ENCODE data around the gene SNTG2. TPM values are rescaled to one million over a fixed set of nuclear protein-coding genes. Genes with fewer than 3 reads are reported as not detected.
"Not testable (repeated sequence)": the region's sequence is repeated elsewhere in the genome, so short reads cannot be mapped to it uniquely, and the experiment has no call there.

The SNTG2 gene
- total RNA-seq, 1 experiment from 2014 or later, result not detected

DNA sequence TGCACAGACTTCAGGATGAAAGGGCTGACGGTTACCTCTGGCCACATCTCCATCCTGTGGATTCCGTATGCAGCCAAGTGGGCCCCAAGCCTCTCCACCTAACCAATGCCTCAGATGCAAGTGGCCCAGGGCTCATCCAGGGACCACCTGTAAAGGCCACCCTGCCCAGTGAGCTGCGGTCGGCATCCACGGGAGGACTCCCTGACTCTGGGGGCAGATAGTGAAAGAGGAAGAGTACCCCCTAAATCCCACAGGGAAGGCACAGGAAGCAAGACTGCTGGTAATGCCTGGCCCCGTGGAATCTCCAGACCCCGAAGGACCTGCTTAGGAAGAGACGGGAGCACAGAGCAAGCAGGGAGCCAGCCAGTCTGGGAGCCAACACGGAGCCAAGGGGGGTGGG is 451.4 kb downstream of the SNTG2 start:
- in situ Hi-C loops (cut with HindIII; ENCODE audit: low sequenced_read_pairs), result no loop called here
- no peak for DNase-seq (ENCODE audit: low spot score)

DNA sequence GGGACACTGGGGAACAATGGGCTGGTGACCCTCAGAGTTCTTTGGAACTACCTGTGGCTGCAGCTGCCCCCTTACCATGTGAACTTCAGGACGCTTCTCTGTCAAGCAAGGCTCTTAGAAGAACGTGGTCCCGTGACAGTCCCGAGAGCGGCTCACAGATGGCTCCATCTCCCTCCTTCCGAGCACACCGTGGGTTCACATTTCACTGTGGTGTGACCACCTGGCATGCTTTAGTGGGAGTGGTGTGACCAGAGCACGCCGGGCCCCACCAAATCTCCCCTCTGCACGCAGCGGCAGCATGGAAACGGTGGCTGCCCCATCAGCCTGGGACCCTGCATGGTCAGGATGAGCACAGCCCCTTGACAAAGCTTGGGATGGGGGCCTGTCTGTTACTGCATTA is 452.9 kb downstream of the SNTG2 start:
- in situ Hi-C loops (cut with HindIII; ENCODE audit: low sequenced_read_pairs), result no loop called here
- DNase-seq (ENCODE audit: low spot score), result no peak

DNA sequence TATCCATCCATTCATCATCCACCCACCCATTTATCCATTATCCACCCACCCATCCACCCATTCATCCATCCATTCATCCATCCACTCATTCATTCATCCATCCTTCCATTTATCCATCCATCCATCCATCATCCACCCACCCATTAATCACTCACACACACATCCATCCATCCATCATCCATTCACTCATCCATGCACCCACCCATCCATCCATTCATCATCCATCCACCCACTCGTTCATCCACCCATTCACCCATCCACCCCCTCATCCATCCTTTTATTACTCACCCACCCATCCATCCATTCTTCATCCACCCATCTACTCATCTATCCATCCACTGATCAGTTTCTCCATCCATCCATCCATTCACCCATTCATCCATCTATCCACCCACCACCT is 454.5 kb downstream of the SNTG2 start:
- in situ Hi-C loops (cut with HindIII; ENCODE audit: low sequenced_read_pairs), result no loop called here
- no peak for DNase-seq (ENCODE audit: low spot score)

DNA sequence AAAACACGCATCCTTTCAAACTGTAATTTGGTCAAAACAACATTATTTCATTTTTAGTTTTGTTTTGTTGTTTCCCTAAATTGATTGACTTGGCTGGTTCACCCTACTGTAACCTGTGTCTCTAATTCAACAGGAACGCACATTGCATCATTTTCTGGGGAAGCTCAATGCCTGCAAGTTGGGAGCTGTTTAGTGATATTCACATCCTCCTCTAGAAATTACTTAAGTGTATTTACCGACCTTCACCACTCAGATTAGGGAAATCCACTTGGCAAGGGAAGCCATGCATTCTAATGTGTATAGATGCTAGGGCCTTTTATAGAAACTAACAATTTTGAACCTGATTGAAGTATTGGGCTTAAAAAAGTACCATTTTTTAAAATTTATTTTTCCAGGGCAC is 455.3 kb downstream of the SNTG2 start:
- in situ Hi-C loops (cut with HindIII; ENCODE audit: low sequenced_read_pairs), result no loop called here
- no peak for DNase-seq (ENCODE audit: low spot score)

DNA sequence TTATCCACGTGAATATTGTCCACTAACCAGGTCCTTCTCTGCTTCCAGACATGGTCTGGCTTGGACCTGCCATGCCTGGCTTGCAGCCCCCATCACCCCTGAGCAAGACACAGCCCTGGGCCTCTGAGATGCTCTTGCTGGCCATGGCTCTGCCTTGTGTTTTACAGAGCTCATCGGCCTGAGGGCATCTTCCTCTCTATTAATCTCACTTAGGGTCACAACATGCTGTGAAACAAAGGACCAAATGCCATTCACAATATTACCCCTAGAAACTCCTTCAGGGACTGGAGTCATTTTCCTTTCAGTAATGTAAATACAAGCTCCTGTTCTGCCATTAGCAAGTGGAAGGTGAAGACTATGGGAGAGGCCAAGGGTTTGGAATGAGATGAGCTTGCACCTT is 455.8 kb downstream of the SNTG2 start:
- in situ Hi-C loops (cut with HindIII; ENCODE audit: low sequenced_read_pairs), result no loop called here
- DNase-seq (ENCODE audit: low spot score), result no peak

DNA sequence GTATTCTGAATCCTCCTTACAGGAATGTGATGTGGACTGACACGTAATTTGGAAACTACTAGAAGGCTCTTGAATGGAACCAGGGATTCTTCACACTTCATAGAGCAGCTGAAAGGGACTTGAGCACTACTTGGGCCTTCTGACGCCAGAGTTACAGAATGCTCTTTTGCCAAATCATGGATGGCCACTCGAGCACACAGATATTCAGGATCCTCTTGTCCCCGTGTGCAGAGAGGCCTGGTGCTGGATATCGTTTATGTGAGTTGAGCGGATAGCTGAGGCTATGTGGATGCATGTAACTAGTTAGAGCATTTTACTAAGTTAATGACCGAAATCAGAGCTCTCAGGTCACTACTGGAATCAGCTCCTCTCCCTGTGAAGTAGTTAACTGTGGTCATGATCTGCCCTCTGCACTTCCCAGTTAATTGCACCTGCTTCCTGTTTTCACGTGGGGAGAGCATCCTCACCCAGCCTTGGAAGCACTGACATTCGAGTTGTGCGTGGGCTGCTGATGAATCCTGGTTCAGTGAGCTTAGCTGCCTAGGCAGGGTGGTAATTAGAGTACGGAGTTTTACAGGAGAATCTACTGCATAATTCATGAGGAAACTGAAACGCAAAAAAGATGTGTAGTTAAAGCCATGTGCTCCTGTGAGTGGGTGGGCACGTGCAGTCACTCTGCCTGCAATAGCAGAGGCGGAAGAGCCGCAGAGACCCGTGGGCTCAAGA is 457.5 kb downstream of the SNTG2 start:
- in situ Hi-C loops (cut with HindIII; ENCODE audit: low sequenced_read_pairs), result no loop called here
- no peak for DNase-seq (ENCODE audit: low spot score)

DNA sequence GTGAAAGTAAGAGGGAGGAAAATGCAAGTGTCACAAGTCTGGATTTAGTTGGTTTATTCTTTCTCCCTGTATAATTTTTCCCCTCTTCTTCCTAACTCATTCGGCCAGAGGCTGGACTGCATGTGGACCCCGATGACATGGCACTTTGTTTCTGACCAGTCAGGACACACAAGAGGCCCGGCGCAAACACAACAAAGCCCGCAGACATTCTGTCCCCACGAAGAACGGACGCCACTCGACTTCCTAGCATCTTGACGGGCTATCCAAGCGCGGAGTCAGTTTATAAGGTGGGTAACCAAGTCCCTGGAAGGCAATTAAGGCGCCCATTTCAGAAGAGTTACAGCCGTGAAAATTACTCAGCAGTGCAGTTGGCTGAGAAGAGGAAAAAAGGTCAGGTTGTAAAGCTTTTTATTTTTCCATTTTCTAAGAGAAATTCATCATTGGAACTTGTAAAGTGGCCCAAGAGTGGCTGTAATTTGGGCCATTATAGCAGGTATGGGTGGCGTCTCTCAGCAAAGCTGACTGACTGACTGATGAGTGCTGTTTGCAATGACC is 462.6 kb downstream of the SNTG2 start, which contains the start of gene TPO:
TSS of gene TPO (plus strand) at position 308 of the 555 bp plus-strand sequence. CDS start 946 bp downstream, outside the sequence.
- DNase-seq (ENCODE audit: low spot score), result no peak
- in situ Hi-C loops (cut with HindIII; ENCODE audit: low sequenced_read_pairs), result no loop called here

DNA sequence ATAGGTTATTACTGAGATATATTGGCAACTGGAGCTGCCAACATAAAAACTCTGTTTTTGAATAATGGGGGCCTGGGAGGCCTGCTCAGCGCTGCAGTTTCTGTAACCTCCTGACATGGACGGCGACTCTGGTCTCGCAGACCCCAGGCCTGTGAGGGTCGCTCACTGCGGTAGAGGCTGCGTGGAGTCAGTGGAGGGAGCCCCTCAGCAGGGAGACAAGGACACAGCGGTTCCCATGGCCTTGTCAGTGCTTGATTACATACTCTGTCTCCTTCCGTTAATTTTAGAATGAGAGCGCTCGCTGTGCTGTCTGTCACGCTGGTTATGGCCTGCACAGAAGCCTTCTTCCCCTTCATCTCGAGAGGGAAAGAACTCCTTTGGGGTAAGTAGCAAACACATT is 463.5 kb downstream of the SNTG2 start:
- in situ Hi-C loops (cut with HindIII; ENCODE audit: low sequenced_read_pairs), result no loop called here
- no peak for DNase-seq (ENCODE audit: low spot score)

DNA sequence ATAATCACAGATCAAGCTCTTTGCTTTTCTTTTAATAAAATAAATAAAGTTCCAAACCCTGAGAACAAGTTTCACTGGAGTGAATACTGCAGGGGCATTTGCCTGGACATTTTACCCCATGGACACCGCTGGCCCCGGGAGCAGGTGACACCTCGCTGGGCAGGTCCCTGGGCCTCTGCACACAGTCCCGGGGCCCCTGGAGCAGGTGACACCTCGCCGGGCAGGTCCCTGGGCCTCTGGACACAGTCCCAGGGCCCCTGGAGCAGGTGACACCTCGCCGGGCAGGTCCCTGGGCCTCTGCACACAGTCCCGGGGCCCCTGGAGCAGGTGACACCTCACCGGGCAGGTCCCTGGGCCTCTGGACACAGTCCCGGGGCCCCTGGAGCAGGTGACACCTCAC is 464.3 kb downstream of the SNTG2 start:
- DNase-seq (ENCODE audit: low spot score); in situ Hi-C loops (cut with HindIII; ENCODE audit: low sequenced_read_pairs): not testable (repeated sequence)

DNA sequence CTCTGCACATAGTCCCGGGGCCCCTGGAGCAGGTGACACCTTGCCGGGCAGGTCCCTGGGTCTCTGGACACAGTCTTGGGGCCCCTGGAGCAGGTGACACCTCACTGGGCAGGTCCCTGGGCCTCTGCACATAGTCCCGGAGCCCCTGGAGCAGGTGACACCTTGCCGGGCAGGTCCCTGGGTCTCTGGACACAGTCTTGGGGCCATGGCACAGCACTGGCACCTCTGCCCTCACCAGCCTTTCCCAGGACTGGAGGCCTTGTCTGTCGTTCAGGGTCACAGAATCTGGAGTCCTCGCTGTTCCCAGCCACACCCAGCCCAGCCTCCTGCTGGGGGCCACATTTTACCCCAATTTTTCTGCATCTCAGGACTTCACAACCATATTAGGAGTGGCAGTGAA is 464.9 kb downstream of the SNTG2 start:
- no peak for DNase-seq (ENCODE audit: low spot score)
- in situ Hi-C loops (cut with HindIII; ENCODE audit: low sequenced_read_pairs), result no loop called here

Data from G401 (cell line).